ENCODE results near the gene KCNJ3. TPM values are rescaled to one million over a fixed set of nuclear protein-coding genes. Genes with fewer than 3 reads are reported as not detected.

KCNJ3 gene
- total and polyA plus RNA-seq, 9 of the 15 experiments (the other 6 are each of a cell fraction or from before 2014, with no cell fraction given): not detected

GRCh38 chr2:154677401-154677800 is 21.1 kb upstream of the KCNJ3 start (continued):
- TF ChIP-seq ZBTB2 (IDR thresholded peaks at IDR 0.05) (no peak), CXXC5 (CRISPR knock-in tag; IDR thresholded peaks at IDR 0.05) (no peak), ERF (CRISPR knock-in tag; IDR thresholded peaks at IDR 0.05) (no peak), CHCHD3 (CRISPR knock-in tag; IDR thresholded peaks at IDR 0.05) (no peak), RFX1 (IDR thresholded peaks at IDR 0.05) (no peak), ZNF766 (CRISPR knock-in tag; conservative IDR thresholded peaks at IDR 0.05) (no peak), ELF1 (tag; IDR thresholded peaks at IDR 0.05) (no peak), MTA1 (IDR thresholded peaks at IDR 0.05; ENCODE audit: borderline replicate concordance) (no peak), KLF10 (CRISPR knock-in tag; IDR thresholded peaks at IDR 0.05) (no peak), MEF2D (tag; conservative IDR thresholded peaks at IDR 0.05; ENCODE audit: low read depth) (no peak), TEAD1 (CRISPR knock-in tag; IDR thresholded peaks at IDR 0.05) (no peak)

GRCh38 chr2:154681741-154682140 is 16.8 kb upstream of the KCNJ3 start:
- no peak overlapping the region for H3K27ac ChIP-seq (ENCODE audit: extremely low read depth, low read depth, low read length)
- H3K4me1 ChIP-seq (replicated peaks in 1 of 2; ENCODE audit: control insufficient read depth in 2 of 2, insufficient read depth in 2 of 2, low read length in 2 of 2): no peaks in the 10 kb centered on the region
- WGBS (ENCODE audit: insufficient coverage, low coverage, missing lambda C conversion rate): 0% methylated on average over 2 of the region's 2 CpGs
- no peaks in the 10 kb centered on the region for H3K27me3 ChIP-seq (ENCODE audit: control insufficient read depth in 2 of 2, insufficient read depth in 2 of 2, low read length in 2 of 2)
- ATAC-seq (no peak), FAIRE-seq (no peak), DNase-seq (ENCODE audit: extremely low read depth in 1 of 4, low spot score in 3 of 4) (no peak)
- H3K9me1 ChIP-seq (ENCODE audit: control insufficient read depth, insufficient read depth, low read length): no peaks in the 10 kb centered on the region
- no TSS peak for BruUV-seq (replicated peaks)
- no peak overlapping the region for H3K9ac ChIP-seq (ENCODE audit: insufficient read depth in 1 of 2, low read depth in 2 of 2, low read length in 2 of 2)
- H3K79me2 ChIP-seq (ENCODE audit: control insufficient read depth, insufficient read depth, low read length): no peaks in the 10 kb centered on the region
- POLR2A ChIA-PET: no interaction called here
- no peaks in the 10 kb centered on the region for H3K9me3 ChIP-seq (replicated peaks; ENCODE audit: control insufficient read depth, insufficient read depth, low read depth, low read length)
- no peak overlapping the region for H3K4me2 ChIP-seq (ENCODE audit: insufficient read depth, low read length)
- CTCF ChIA-PET (ENCODE audit: low intra/inter-chr PET ratio): no interaction called here
- TF ChIP-seq ZNF197 (CRISPR knock-in tag; IDR thresholded peaks at IDR 0.05; ENCODE audit: low read depth): no peak
- TF ChIP-seq ZNF12 (CRISPR knock-in tag; IDR thresholded peaks at IDR 0.05): no peak
- no peak for TF ChIP-seq BDP1 (IDR thresholded peaks at IDR 0.05; ENCODE audit: insufficient read depth, insufficient read length)
- no peak for TF ChIP-seq ELF4 (CRISPR knock-in tag; IDR thresholded peaks at IDR 0.05)
- no peak for TF ChIP-seq CBX5 (IDR thresholded peaks at IDR 0.05; ENCODE audit: borderline replicate concordance, low read depth)
- TF ChIP-seq ZBTB8A (IDR thresholded peaks at IDR 0.05; ENCODE audit: partially characterized antibody): no peak
- TF ChIP-seq SRF (CRISPR knock-in tag; IDR thresholded peaks at IDR 0.05): no peak
- TF ChIP-seq BHLHE40 (IDR thresholded peaks at IDR 0.05; ENCODE audit: low read length): no peak
- intact Hi-C loops (cut with micrococcal nuclease) (no loop called here), in situ Hi-C loops (cut with MboI) (no loop called here)
- no peaks in the 10 kb centered on the region for H4K20me1 ChIP-seq (replicated peaks; ENCODE audit: control insufficient read depth, insufficient read depth, low read length)
- H2AFZ ChIP-seq (ENCODE audit: low read depth, low read length): no peak overlapping the region
- no peak overlapping the region for H3K4me3 ChIP-seq
- H3K36me3 ChIP-seq (ENCODE audit: control insufficient read depth, insufficient read depth, low read length): no peaks in the 10 kb centered on the region
